ENCODE results near the gene MREG.
A peak's percentile ranks its signal among the peaks of the same experiment; 100 is the strongest.

Gene MREG

GRCh38 chr2:216013080-216013909, at the start of gene MREG:
Gene MREG, minus strand, starts transcription at chr2:216013551. Its CDS starts 224 bp downstream, at chr2:216013327.
- Histone ChIP-seq H3K36me3 (peaks cover 6% of the 10 kb centered on the region; the same call in 1 of the 2 replicates), H3K9me3 (ENCODE audit: severe bottlenecking) (no peaks in the 10 kb centered on the region), H3K27me3 (ENCODE audit: insufficient read depth, low read depth, severe bottlenecking) (no peaks in the 10 kb centered on the region), H3K27ac (peak within 1 kb of the TSS; percentile 84), H3K4me3 (ENCODE audit: low read depth, low read length) (peak within 1 kb of the TSS; percentile 85)
- peak; percentile 91 for DNase-seq
- TF ChIP-seq, protein P1, sequence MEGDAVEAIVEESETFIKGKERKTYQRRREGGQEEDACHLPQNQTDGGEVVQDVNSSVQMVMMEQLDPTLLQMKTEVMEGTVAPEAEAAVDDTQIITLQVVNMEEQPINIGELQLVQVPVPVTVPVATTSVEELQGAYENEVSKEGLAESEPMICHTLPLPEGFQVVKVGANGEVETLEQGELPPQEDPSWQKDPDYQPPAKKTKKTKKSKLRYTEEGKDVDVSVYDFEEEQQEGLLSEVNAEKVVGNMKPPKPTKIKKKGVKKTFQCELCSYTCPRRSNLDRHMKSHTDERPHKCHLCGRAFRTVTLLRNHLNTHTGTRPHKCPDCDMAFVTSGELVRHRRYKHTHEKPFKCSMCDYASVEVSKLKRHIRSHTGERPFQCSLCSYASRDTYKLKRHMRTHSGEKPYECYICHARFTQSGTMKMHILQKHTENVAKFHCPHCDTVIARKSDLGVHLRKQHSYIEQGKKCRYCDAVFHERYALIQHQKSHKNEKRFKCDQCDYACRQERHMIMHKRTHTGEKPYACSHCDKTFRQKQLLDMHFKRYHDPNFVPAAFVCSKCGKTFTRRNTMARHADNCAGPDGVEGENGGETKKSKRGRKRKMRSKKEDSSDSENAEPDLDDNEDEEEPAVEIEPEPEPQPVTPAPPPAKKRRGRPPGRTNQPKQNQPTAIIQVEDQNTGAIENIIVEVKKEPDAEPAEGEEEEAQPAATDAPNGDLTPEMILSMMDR (IDR thresholded peaks at IDR 0.05; ENCODE audit: low read depth, low read length), result peak; percentile 69

GRCh38 chr2:216059233-216059834, 46.0 kb upstream of the MREG start:
- TF ChIP-seq, protein P1 (IDR thresholded peaks at IDR 0.05; ENCODE audit: low read depth, low read length), result 0 out of 2 replicates have a peak, but pooled peaks have one; percentile 3
- no peaks in the 10 kb centered on the region for H3K9me3 ChIP-seq (ENCODE audit: severe bottlenecking)
- DNase-seq, result no peak
- no peak overlapping the region for H3K27ac ChIP-seq
- H3K4me3 ChIP-seq (ENCODE audit: low read depth, low read length), result no peak overlapping the region
- H3K27me3 ChIP-seq (ENCODE audit: insufficient read depth, low read depth, severe bottlenecking), result no peaks in the 10 kb centered on the region
- peaks cover 13% of the 10 kb centered on the region for H3K36me3 ChIP-seq

DNA sequence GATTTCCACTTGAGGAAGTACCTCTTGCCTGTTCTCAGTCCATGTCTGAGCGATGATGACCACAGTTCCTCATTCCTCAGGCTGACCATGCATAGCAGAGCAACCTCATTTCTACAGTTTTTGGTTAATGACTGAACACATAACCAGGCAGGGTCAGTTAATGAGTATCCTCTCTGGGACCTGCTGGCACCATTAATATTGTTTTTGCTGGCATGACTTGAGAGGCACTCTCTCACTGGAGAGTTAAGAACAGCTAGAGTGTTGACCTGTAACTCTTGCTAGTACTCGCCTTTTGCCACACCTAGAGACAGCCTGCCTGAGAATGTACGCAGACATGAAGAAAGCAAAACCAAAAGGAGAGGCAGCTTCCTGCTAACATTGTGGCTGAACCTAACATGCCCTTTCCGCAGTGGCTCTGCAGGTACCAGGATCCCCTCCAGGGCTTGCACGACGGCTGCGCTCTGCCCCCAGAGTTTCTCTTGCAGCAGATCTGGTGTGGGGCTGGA, 44.4 kb upstream of the MREG start:
- Histone ChIP-seq H3K27me3 (ENCODE audit: insufficient read depth, low read depth, severe bottlenecking) (no peaks in the 10 kb centered on the region), H3K27ac (no peak overlapping the region), H3K9me3 (ENCODE audit: severe bottlenecking) (no peaks in the 10 kb centered on the region), H3K36me3 (peaks cover 6% of the 10 kb centered on the region; the same call in 1 of the 2 replicates), H3K4me3 (ENCODE audit: low read depth, low read length) (no peak overlapping the region)
- no peak for DNase-seq
- TF ChIP-seq, protein P1 (IDR thresholded peaks at IDR 0.05; ENCODE audit: low read depth, low read length), result no peak

DNA sequence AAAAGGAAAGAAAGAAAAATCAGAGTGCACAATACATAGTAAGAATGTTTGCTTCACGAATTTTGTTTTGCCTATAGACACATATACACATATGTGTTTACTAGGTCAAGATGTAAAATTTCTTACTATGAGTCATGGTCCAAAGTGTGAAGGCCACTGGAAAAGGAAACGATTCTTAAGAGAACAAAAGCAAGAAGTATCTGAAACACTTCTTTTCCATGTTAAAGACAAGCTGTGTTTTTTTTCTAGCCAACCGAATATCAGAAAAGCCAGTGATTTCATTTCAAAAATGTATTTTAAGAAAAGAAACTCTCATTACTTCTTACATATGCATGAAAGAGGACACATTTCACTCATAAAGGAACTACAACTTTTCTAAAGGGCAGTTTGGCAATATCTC, 43.4 kb upstream of the MREG start:
- Histone ChIP-seq H3K27me3 (ENCODE audit: insufficient read depth, low read depth, severe bottlenecking) (no peaks in the 10 kb centered on the region), H3K27ac (no peak overlapping the region), H3K4me3 (ENCODE audit: low read depth, low read length) (no peak overlapping the region), H3K36me3 (peaks cover 6% of the 10 kb centered on the region; the same call in 1 of the 2 replicates), H3K9me3 (ENCODE audit: severe bottlenecking) (no peaks in the 10 kb centered on the region)
- TF ChIP-seq, protein P1 (IDR thresholded peaks at IDR 0.05; ENCODE audit: low read depth, low read length), result no peak
- no peak for DNase-seq

- H3K4me3 ChIP-seq (ENCODE audit: low read depth, low read length), result no peak overlapping the region
- TF ChIP-seq, protein P1 (IDR thresholded peaks at IDR 0.05; ENCODE audit: low read depth, low read length), result no peak
- no peaks in the 10 kb centered on the region for H3K27me3 ChIP-seq (ENCODE audit: insufficient read depth, low read depth, severe bottlenecking)
- peaks cover 6% of the 10 kb centered on the region; the same call in 1 of the 2 replicates for H3K36me3 ChIP-seq
- no peak for DNase-seq
- no peak overlapping the region for H3K27ac ChIP-seq
- H3K9me3 ChIP-seq (ENCODE audit: severe bottlenecking), result no peaks in the 10 kb centered on the region
Observed at GRCh38 chr2:216055680-216056079, 42.3 kb upstream of the MREG start.
